ENCODE data around the gene GALNT10. TPM values are rescaled to one million over a fixed set of nuclear protein-coding genes. Genes with fewer than 3 reads are reported as not detected.

Gene GALNT10
- total RNA-seq, 1 donor from 2014 or later: 5.7 TPM

DNA sequence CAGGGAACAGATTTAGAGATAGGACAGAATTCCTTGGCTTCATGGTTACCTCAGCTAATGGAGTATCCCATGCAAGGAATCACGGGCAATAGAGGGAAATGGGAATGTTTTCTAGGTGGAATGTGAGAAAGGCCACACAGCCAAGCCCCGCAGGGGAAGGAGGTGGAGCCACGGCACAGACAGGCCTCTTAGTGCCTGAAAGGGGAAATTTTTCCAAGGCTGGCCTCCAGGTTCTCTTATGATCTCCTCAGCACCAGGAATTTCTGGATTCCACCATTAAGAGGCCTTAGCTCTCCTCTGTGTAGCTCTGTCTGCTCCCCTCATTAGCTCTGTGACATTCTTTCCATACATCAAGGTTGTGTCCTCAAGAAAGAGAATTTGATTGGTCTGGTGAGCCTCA lies 124.7 kb downstream of the GALNT10 start:
- no peak for DNase-seq (ENCODE audit: low spot score in 2 of 2)
- no peak for FAIRE-seq

DNA sequence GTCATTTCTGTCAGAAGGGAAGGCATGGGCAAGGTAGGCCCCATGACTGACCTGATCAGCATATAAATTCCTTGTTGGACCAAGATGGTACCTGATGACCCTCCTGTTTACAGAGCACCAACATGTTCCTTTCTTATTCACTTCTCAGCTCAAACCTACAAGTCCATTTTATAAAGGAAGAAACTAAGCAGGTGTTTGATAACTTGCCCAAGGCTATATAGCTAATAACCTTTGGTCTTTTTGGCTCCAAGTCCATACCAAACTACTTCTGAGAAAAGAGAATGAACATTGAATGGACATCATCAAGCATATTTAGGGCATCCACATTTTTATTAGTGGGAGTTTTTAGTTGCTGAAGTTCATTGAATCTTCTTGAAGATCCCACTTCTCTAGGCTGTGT lies 125.2 kb downstream of the GALNT10 start:
- FAIRE-seq (no peak), DNase-seq (ENCODE audit: low spot score in 2 of 2) (no peak)

DNA sequence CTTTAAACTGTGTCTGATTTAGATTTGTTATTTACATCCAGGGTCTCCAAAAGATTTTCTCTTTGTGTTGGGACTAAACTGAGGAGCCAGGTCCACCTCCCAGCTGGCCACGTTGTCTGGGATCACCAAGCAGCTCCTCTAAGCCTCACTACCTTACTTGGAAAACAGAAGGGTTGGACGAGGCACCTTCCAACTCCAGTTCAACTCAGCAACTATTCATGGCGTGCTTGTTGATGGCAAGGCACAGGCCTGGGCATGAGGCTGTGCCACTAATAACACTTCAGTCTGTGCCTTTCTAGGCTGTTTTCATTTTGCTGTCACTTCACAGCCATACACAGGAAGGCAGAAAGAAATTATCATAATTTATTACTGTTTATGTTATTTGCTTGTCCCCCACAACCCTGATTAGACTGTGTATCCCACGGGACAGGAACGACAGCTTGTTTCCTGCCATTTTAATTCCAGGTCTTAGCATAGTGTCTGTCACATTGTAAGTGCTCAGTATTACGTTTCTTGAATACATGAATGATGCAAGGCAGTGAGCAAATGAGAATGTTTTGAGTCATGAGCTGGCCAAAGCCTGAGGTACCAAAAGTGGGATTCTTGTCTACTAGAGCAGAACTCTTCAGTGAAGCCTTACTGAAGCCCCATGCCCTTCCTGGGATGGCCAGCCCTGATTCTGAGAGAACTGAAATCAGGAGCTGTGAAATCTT lies 125.8 kb downstream of the GALNT10 start:
- no peak for FAIRE-seq

DNA sequence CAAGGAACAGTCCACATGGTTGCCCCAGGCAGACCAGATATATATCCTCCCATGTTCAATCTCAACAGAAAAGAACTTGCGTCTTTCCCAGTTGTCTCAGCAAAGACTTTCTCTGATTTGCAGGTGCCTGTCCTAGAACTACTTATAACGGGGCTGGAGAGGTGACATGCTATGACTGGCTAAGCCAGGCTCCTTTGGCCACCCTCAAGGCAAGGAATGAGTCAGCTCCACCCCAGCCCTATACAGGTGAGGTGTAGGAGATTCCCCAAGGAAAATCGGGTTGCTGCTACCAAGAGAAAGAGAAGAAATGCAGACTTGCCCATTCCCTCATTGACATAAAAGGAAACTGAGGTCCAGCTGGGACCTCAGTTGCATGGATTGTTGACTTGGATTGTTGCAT lies 127.4 kb downstream of the GALNT10 start:
- FAIRE-seq: no peak
- no peak for DNase-seq (ENCODE audit: low spot score in 2 of 2)

More for the DNA sequence above, 125.8 kb downstream of the GALNT10 start:
- DNase-seq (ENCODE audit: low spot score in 2 of 2): no peak

DNA sequence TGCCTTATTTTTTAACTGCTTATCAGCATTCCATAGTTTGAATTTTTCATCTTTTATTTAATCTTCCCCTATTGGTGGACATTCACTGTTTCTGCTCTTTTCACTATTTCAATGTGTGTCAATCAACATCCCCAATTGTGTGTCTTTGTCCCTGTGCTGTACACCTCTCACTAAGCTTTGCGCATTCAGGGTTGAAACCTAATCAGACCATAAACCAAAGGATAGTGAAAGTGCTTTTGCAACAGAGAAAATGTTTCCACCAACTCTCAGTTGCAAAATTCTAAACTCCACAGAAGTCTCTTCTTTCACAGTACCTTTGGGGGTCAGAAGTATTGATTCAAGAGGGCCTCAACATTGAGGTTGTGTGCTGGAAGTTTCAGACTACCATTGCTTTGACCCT lies 128.2 kb downstream of the GALNT10 start:
- FAIRE-seq: no peak
- no peak for DNase-seq (ENCODE audit: low spot score in 2 of 2)

DNA sequence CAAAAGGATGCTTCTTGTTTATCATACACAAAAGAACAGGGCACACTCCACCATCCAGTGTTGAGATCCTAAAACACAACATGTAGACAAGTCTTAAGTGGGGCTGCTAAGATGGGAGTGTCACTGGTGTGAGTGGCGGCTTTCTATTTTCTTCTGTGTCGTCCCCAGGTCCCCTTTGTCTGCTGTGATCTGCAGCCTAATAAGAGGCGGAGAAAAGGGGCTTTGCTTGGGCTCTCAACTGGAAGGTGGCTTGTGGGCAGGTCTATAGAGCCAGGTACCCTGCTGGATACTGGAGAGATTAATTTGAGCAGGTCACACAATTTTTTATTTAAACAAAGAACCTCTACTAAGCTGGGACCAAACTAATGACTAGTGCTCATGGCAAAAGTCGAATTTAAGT lies 129.2 kb downstream of the GALNT10 start:
- DNase-seq (ENCODE audit: low spot score in 2 of 2) (no peak), FAIRE-seq (no peak)

DNA sequence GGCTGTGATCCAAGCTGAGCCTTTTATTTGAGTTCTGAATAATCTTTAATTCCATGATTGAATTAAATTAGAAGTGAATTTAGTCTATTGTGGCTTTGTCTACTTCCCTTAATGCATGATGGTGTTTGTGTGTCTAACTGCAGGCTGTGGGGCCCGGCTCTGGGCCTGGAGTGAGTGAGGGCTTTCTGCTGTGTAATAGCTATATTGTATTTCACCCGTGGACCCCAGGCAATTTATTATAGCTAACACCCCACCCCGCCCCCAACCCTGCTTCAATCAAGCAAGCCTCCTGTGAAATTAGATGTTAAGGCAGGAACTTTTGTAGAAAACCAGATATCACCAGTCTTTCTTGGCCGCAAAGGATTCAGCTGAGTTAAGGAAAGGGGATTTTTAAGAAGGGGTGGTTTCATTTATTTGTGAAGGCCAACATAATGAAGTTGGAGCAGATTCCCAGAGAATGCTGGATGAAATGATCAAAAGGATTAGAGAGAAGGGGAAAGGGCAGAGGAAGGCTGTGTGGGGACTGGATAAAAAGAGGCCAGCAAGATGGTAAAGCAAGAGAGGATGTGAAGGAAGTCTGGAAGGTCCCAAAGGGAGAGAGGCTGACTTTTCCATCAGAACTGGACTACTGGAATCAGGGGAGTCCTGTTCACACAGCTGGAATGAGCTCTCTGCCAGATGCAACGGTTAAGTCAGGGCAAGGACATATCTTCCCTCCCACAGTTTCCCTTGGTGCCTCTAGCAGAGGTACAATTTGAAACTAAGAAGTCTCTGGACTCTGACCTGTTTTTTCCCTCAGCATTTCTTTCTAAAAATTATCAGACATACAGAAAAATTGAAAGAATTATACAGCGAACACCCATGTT lies 129.9 kb downstream of the GALNT10 start:
- no peak for FAIRE-seq
- no peak for DNase-seq (ENCODE audit: low spot score in 2 of 2)

DNA sequence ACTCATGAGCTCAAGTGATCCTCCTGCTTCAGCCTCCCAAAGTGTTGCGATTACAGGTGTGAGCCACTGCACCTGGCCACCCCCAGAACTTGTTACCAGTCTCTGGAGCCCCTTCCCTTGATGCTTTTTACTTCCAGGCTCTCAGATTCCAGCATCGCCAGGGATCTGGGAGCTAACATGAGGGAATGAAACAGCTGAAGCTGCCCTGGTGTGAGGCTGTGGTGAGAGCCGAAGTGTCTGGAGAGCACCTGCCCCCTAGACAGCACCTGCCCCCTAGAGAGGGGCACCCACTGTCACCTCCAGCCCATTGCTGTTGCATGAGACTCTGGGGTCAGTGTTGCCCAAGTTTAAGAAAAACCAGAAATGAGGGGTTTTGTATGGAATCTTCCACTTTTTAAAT lies 131.0 kb downstream of the GALNT10 start:
- DNase-seq (ENCODE audit: low spot score in 2 of 2) (no peak), FAIRE-seq (no peak)

DNA sequence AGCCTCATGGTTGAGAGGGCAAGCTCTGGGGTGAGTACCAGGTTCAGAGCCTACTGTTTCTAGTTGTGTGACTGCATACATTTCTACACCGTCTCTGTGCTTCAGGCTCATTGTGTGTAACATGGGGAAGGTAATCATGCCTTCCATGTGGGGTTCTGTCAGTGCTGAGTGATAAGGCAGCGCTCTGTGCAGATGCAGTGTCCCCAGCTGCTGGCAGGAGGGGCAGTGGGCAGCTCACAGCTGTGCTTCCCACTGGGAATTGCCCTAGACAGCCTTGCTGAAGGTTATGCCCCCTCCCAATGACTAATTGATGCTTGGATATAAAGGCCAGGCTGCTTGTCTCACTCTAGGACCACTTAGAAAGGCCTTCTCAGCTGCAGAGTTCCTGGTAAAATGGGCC lies 133.5 kb downstream of the GALNT10 start:
- FAIRE-seq: no peak
- no peak for DNase-seq (ENCODE audit: low spot score in 2 of 2)

DNA sequence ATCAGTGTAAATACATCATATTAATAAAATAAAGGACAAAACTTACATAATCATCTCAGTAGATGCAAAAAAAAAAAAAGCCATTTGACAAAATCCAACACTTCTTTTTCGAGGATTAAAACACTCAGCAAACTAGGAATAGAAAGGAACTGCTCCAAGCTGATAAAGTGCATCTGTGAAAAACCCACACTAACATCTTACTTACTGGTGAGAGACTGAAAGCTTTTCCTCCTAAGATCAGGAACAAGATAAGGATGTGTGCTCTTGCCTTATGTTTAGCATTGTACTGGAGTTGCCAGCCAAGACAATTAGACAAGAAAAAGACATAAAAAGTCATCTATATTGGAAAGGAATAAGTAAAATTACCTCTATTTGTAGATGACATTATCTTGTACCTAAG lies 135.0 kb downstream of the GALNT10 start:
- no peak for FAIRE-seq

DNA sequence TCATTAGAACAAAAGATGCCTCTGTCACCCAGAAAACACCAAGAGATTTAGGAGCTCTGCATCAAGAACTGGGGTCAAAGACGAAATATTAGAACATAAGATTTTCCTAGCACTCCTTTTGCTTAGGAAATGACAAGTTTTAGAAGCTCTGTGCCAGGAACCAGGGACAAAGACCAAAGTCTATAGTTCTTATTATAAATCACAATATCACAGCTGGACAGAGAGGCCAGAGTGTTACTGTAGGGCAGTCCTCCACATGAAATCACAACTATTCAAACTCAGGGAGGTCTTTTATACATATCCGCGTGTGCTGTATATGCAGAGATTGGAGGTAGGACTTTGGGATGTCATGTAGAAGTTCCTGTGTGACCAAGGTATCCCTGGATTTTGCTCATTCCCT lies 138.5 kb downstream of the GALNT10 start:
- DNase-seq (ENCODE audit: low spot score in 2 of 2) (no peak), FAIRE-seq (no peak)

More for the DNA sequence above, 135.0 kb downstream of the GALNT10 start:
- DNase-seq (ENCODE audit: low spot score in 2 of 2): no peak

DNA sequence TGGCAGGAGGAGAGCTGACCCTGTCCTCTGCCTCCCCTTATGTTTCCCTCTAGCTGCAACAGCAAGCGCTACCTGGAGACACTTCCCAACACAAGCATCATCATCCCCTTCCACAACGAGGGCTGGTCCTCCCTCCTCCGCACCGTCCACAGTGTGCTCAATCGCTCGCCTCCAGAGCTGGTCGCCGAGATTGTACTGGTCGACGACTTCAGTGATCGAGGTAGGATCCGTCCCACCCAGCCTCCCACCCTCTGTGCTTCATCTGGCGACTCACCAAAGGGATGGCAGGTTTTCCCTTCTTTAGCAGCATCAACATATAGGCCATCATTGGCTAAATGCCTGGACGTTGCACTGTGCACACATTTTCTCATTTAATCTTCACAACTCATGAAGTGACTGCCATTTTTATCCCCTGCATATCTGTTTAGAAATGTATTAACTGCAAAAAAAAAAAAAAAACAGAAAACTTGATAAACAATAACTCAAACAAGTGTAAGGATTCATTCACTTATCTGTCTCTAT lies 139.0 kb downstream of the GALNT10 start:
- FAIRE-seq: no peak

DNA sequence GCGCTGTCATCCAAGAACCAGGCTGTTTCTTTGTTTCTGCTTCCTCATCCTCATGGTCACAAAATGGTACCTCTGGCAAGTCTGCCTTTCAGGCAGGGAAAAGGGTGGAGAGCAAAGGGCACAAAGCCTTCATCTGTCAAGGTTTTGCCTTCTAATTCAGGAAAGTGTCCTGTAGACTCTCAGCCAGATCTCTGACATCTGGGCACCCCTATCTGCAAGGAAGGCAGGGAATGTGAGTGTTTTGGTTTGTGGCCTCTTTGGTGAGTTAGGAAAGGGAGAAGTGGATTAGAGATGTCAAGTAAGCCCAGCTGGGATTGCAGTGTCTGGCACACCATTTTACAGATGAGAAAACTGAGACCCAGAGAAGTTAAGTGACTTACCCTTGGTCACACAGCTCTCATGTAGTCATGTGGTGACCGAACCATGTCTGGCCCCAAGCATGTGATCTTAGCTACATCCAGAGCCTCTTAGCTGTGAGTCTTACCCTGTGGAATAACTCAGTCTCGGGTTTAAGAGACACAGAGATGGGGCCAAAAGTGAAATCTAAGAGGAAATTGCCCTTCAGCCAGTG lies 139.6 kb downstream of the GALNT10 start:
- FAIRE-seq: no peak
- DNase-seq (ENCODE audit: low spot score in 2 of 2): no peak

More for the DNA sequence above, 139.0 kb downstream of the GALNT10 start:
- no peak for DNase-seq (ENCODE audit: low spot score in 2 of 2)

DNA sequence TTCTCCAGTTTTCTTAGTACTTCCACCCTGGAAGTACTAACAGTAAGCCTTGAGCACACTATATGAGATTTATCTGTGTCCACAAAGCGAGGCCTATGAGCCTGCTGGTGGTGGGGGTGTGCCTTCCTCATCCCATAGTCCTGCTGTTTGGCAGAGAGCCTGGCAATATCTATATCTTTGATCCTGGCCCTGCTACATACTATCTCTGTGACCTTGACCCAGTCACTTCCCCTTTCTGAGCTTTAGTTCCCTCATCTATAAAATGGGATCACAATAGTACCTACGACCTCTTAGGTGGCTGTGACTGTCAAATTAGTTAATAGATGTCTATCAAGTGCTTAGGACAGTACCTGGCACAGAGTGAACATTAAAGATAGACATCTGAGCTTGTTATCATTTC lies 140.7 kb downstream of the GALNT10 start:
- FAIRE-seq: no peak

DNA sequence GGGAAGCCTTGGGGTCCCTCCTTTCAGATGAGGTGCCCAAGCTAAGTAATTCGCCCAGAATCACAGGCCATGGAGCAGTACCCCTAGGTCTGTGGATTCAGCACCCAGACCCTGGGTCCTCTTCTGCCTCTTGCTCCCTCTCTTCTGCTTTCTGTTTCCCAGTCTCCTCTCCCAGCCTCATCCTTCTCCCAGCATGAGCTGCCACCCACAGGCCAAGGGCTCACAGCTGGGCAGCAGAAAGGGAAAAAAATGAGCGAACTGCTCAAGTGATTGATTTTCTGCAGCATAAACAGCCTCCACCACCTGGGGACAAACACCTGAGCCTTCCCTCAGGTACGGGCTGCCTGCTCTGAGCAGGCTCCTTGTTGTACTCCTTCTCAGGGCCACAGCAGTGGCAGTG lies 141.4 kb downstream of the GALNT10 start:
- DNase-seq (ENCODE audit: low spot score in 2 of 2) (no peak), FAIRE-seq (no peak)

More for the DNA sequence above, 140.7 kb downstream of the GALNT10 start:
- no peak for DNase-seq (ENCODE audit: low spot score in 2 of 2)

DNA sequence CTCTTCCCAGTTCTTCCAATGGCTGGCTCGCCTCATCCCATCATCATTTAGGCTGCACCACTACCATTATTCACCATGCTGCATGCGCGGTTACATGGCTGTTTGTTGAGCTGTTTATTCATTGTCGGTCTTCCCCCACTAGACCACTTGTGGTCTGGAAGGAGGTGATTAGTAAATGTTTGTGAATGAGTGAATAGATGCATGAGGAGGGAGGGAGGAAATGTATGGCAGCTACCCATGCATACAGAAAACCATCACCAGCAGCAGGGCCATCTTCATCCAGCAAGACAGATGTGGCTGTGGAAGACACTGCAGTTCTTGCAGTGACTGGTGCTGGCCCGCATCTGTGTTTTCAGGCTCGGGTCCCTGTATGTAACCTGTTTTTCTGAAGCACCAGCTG lies 141.9 kb downstream of the GALNT10 start:
- no peak for FAIRE-seq
- DNase-seq (ENCODE audit: low spot score in 2 of 2): no peak

DNA sequence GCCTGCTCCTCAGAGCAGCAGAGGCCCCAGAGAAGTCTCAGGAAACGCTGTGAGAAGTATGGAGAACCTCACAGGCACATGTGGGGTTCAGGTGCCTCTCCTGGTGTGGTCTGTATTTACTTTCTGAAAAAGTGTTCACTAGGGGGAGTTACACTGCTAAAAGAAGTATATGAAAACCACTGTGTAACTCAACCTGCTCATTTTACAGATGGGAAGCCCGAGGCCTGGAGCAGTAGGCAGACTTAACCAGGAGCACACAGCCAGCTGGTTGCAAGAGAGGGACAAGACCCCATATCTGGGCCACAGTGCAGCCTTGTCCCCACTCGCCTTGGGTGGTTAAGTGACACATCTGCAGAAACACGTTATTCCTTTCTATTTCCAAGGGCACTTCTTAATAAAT lies 142.5 kb downstream of the GALNT10 start:
- FAIRE-seq (no peak), DNase-seq (ENCODE audit: low spot score in 2 of 2) (no peak)

DNA sequence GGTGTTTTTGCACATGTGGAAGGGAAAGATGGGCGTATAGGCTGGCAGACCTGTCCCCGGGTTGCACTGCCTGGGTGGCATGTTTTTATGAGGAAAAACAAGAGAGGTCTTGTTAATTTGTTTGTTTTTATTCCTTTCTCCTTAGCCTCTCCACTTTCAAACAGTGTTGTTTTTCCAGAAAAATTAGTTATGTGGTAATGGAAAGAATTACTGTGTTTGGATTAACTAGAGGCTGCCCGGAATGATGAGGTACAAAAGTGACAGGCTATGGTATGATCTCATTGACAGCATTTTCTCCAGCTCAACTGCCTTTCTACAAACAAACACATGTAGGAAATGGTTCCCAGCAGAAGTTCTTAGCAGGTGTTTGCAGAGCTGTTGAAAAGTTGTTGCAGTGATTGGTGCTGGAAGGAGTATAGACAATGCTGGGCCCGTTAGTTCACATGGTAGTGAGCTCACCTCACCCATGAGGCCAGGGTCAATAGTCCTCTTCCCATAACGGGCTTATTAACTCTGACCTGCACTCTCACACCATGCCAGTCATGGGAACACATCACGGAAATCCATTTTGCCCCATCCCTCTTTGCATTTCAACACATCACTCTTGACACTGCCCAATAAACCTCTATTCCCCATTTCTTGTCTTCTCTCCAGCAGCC lies 144.0 kb downstream of the GALNT10 start:
- FAIRE-seq: no peak
- DNase-seq (ENCODE audit: low spot score in 2 of 2): no peak

DNA sequence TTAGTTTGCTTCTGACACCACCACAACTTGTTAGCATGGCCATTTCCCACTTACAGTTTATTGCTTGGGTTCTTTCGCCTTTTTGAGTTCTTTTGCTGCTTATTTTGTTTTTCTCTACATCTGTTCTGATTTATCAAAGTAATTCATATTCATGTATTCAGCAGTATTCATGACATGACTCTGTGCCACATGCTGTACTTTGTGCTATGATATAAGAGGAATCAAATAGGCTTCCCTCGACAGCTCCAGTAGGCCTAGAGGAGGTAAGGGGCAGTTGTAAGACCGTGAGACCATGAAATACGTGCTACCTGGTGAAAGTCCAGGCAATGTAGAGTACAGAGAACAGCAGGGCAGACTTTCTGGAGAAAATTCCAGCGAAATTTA lies 144.5 kb downstream of the GALNT10 start:
- no peak for DNase-seq (ENCODE audit: low spot score in 2 of 2)
- FAIRE-seq: no peak

DNA sequence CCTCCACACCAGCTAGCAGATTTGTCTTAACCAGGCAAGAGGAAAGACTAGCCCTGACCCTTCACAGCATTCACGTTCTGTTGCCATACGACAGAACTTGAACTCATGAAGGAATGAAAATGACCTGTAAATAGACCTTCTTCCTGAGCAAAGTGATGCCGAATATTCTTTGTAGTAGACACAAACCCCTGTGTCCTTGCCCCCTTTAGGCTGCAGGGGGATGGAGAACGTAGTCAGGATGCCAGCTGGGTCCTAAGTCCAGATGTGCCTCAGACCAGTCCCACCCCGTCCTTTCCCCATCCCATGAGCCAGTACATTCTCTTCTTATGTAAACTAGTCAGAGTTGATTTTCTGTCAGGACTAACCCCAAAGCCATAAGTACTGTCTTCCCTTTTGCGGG lies 151.1 kb downstream of the GALNT10 start:
- no peak for DNase-seq (ENCODE audit: low spot score in 2 of 2)
- FAIRE-seq: no peak

DNA sequence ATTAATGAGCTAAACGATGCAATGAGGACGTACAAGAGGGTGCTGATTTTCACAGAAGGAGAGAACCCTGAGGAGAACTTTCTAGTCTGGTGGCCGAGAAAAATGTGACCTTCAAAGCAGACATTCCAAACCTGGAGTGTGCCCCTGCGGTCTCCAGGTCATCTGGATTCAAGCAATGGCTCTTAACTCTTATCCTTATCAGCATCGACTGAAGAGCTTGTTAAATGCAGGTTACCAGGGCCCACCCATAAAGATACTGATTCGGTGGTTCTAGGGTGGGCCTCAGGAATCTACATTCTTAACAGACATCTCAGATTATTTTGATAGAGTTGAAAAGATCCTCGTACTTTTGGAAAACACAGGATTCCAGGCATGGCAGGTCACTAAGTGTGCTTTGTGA lies 151.7 kb downstream of the GALNT10 start:
- FAIRE-seq (no peak), DNase-seq (ENCODE audit: low spot score in 2 of 2) (no peak)
